Glomerular visceral epithelial cell (primary cell): ENCODE data around the gene PRKG1.
"Not testable (repeated sequence)": the region's sequence is repeated elsewhere in the genome, so short reads cannot be mapped to it uniquely, and the experiment has no call there.

Source experiments
- DNase-seq: peaks from one replicate; pipeline ENCODE4 v3.0.0-alpha.2; 2016; ENCODE audit errors: extremely low spot score

Gene PRKG1

DNA sequence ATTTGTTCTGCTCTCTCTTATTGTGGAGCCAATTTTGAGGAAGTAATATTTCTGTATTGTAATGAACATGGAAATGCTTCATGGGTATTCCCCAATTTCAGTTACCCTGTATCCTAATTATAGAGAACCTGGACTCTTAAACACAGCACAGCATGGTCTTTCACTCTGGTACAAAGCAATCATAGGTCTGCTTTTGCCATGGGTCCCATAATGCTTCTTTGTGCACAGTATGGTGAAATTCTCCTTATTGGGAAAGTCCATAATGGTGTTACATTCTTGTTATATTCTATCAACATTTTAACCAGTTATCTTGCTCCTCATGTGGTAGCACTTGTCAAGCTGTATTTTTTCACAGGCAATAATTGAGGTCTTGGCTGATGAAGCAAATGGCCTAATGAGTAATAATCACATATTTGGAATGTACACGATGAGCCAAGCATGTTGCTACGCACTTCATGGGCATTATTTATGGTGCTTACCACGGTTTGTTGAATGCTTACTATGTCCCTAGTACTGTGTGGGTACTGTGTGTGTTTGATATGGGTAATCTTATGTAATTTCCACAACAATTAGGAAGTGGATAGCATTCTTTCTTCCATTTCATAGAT lies 42.9 kb downstream of the PRKG1 start:
- no peak for DNase-seq

DNA sequence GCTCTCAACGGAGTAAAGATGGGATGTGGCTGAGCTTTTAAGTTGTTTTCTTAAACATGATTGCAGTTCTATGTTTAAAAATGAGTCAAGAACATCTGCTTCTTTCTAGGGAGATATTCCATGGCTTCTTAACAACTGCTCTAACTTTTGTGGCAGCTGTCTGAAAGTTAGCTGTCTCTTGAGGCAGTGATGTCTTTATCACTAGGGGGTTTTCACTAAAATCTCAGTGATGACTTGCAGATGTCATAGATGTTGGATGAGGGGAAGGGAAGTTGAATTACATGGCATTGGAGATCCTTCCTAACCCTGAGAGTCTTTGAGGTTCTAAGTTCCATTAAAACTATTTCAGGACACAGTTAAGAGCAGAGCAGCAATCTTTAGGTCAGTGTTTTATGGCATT lies 43.5 kb downstream of the PRKG1 start:
- DNase-seq = no peak

DNA sequence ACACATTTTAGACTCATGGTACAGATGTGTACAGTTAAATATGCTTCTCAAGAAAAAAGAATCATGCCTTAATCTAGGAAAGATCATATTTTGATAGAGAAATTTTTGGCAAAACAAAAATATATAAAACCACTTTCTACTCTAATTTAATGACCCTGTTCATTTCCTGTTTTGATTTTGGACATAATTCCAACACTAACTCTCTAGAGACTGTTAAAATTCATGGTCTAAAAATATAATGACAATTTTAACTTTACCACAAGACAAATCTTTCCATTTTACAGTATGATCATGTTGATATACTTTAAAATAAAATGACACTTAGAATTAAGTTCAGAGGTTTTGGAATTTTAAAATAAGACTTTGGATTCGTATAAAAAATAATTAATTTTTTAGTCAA lies 45.2 kb downstream of the PRKG1 start:
- DNase-seq = no peak

DNA sequence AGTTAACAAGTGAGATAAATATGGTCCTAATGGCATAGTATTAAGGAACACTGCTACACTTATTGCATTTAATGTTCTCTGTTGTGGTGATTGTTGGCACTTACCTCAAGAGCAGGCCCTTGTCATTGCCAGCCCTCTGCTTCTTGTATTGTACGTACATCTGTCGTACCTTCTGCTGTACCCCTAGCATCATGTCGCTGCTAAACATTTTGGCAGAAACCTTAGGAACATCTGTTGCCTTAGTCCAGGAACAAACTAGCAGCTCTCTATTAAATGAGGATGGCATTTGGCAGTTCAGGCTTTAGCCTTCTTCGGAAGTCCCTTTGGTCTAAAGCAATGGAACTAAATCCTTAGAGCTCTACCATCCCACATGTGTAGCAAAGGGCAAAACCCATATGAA lies 47.6 kb downstream of the PRKG1 start:
- DNase-seq = no peak

GRCh38 chr10:51124852-51125251 lies 50.6 kb downstream of the PRKG1 start:
- DNase-seq = no peak

- no peak for DNase-seq
Measured at GRCh38 chr10:51125518-51125917, 51.2 kb downstream of the PRKG1 start.

DNA sequence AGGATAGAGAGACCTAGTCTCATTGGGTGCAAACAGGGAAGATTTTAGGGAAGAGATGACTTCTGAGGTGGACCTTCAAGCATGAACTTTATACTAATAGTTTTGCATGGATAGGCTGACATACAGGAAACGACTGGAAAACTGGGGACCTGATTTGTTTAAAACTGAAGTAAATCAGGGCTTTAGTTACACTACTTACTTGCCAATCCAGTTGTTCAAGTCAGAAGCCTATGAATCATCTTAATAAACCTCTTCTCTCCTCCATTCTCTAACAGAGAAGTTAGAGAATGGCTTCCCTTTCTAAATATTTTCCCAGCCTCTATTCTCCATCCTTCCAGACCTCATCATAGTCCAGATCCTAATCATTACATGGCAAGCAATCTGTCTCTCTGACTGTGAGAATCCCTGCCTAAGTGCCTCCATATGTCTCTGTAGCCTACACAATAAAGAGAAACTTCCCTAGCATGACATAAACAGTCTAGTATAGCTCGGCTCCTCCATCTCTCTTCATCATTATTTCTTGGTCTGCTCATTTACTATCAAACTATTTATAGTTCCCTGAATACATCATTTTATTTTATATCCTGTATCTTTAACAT lies 55.8 kb downstream of the PRKG1 start:
- DNase-seq = no peak

DNA sequence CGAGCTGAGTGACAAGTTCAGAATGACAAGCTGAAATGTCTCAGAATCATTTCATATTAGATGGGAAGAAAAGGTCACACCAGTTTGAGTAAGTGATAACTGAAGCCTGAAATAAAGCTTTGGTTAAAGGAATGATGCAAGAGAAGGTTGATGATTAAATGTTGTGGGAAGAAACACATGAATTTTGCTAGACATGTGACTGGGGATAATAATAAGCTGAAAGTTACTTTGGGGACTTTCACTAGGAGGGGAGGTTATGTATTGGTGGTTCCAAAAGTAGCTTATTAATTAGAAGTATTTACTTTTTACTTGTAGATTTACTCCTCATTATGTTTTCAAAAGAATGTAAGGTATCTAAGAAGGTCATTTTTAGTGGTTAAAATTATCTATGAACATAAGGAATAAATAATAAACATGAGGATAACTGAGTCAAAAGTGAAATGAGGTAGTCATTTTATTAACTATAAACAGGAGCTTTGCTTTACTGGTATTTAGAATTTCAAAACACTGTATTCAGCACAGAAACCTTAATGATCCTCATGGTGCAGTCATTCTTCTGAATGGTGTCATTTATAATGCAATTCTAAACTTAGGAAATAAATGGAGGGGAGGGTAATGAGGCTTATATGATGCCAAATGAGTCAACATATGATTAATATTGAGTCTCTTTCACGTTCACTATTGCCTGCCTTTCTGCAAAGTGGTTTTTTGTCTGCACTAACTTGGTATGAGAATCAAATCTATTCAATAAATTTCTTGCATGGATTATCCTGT lies 63.7 kb downstream of the PRKG1 start:
- peak; percentile 20 for DNase-seq

- no peak for DNase-seq
Measured at GRCh38 chr10:51139176-51139575, 64.9 kb downstream of the PRKG1 start.

DNA sequence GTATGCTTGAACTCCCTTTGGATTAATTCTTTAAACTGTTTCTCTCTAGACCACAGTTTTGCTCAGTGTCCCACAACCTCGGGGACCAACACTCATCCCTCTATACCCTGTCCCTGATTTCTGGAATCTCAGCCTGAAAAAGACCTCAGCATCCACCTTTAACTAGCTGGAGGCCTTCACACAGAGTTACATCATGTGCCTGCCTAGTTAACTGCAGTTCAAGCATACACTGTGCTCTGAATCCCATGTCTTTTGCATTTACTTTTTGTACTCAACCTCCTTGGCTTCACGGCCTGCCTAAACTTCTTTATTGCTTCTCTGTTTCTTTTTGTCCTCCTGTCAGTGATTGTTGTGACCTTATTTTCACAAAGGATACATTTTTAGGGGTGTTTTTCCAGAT lies 66.7 kb downstream of the PRKG1 start:
- no peak for DNase-seq

GRCh38 chr10:51144161-51144781 lies 70.0 kb downstream of the PRKG1 start:
- DNase-seq = no peak

GRCh38 chr10:51145375-51145774 lies 71.1 kb downstream of the PRKG1 start:
- no peak for DNase-seq

GRCh38 chr10:51147644-51148399 lies 73.5 kb downstream of the PRKG1 start:
- no peak for DNase-seq

DNA sequence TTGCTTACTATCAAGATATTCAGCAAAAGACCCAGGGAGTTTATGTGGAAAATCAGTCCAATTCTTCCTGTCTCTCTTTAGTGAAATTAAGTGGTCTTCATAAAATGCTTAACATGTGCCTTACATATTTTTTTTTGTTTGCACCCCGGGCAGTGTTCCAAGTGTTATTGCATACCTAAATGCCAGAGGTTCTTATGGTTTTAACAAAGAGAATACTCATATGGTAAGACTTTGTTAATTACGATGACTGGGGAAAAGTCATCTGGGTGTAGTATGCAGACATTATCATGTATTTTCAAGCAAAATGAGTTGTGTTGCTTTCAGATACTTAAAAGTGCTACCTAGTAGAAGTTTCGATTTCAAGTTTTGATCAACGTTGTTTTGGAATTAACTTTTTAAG lies 82.6 kb downstream of the PRKG1 start:
- no peak for DNase-seq

DNA sequence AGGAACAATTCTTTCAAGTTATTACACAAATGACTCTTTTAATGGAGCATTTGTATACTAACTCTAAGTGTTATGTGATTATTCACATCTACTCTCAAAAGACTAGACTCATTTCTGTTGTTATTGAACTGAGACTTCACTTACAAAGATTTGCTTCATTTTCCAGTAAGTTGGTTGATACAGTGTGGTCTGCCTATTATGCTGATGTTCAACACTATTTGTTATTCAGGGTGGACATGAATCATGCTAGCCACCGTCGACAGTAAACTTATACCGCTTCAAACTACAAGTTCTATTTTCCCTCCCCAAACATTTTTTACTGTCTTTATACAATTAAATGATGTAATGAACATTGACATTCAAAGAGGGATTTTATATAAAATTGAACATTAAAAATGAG lies 84.5 kb downstream of the PRKG1 start:
- no peak for DNase-seq

DNA sequence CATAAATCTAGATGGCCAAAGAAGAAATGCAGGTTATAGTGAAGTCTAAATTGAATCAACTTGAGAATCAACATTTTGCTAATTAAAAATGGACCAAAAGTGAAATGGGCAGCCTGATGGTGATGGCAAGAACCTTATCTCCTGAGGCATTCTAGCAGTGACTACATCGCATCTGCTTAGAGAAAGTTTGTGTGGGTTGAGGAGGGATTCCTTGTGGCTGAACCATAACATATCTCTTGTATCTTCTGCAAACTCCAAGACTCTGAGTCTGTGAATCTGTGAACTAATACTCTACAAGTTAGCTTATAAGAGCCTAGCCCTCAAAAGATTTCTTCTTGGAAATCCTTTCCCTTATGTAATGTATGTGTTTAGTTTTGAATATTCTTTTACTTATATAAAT lies 85.6 kb downstream of the PRKG1 start:
- DNase-seq = no peak

DNA sequence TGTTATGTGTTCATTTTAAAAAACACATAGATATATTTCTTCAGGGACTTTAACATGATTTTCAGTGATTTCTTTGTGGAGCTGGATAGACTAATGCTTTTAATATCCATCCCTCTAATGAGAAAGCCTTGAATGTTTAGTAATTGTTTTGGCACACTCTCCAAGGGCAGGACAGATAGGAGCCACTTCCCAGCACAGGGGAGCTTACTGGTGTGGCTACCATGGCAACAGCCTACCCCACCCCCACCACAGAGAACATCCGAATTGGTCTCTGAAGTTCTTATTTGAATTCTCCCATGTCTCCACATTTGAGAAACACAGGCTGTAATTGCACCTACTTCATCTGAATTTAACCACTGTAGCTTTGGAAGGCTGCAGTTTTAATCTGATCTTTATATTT lies 87.7 kb downstream of the PRKG1 start:
- DNase-seq = no peak

GRCh38 chr10:51163380-51164049 lies 89.2 kb downstream of the PRKG1 start:
- DNase-seq = not testable (repeated sequence)

GRCh38 chr10:51168086-51168815 lies 94.0 kb downstream of the PRKG1 start:
- DNase-seq = no peak

GRCh38 chr10:51169111-51169510 lies 94.8 kb downstream of the PRKG1 start:
- no peak for DNase-seq
